ENCODE measurements around the gene RNF223.
"Not testable (repeated sequence)": the region's sequence is repeated elsewhere in the genome, so short reads cannot be mapped to it uniquely, and the experiment has no call there.

RNF223 gene

GRCh38 chr1:1106510-1107221 lies 32.6 kb upstream of the RNF223 start:
- DNase-seq = no peak

- not testable (repeated sequence) for DNase-seq
These were observed 30.0 kb upstream of the RNF223 start for GRCh38 chr1:1104152-1104551.

DNA sequence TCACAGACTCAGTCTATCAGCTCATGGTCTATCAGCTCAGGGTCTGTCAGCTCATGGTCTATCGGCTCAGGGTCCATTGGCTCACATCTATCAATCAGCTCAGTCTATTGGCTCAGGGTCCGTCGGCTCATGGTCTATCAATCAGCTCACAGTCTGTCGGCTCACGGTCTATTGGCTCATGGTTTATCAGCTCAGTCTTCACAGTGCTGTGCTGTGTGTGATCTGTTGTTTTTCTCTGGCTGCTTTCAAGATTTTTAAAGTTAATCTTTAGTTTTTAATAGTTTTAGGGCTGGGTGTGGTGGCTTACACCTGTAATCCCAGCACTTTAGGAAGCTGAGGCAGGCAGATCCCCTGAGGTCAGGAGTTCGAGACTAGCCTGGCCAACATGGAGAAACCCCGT lies 27.4 kb upstream of the RNF223 start:
- DNase-seq = no peak

GRCh38 chr1:1100296-1100695 lies 26.2 kb upstream of the RNF223 start:
- DNase-seq = no peak

GRCh38 chr1:1099506-1100183 lies 25.5 kb upstream of the RNF223 start:
- DNase-seq = no peak

- DNase-seq = no peak
These were observed 24.7 kb upstream of the RNF223 start for GRCh38 chr1:1098681-1099421.

DNA sequence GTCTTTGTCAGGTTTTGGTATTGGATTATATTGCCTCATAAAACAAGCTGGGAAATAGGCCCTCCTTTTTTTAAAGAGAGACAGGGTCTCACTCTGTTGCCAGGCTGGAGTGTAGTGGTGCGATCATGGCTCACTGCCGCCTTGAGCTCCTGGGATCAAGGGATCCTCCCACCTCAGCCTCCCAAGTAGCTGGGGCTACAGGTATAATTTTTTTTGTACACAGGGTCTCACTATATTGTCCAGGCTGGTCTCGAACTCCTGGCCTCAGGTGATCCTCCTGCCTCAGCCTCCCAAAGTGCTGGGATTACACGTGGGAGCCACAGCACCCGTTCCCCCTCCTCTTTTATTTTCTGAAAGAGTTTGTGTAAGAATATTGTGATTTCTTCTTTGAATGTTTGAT lies 22.0 kb upstream of the RNF223 start:
- not testable (repeated sequence) for DNase-seq

DNA sequence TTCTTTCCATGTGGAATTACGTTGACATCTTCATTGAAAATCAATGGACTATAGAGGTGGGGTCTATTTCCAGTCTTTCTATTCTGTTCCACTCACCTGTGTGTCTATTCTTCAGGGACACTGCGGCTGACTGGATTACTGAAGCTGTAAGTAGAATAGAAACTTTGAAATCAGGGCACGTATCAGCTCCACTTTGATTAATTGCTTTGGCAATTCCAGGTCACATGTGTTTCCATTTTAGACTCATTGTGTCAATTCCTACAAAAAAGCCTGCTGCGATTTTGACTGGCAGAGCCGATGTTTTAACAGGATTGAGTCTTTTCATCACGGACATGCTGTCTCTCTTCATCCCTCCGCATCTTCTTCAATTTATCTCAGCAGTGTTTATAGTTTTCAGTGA lies 20.9 kb upstream of the RNF223 start:
- DNase-seq = no peak

GRCh38 chr1:1093610-1093943 lies 19.5 kb upstream of the RNF223 start:
- no peak for DNase-seq

- DNase-seq = no peak
These were observed 18.9 kb upstream of the RNF223 start for GRCh38 chr1:1092894-1093609.

DNA sequence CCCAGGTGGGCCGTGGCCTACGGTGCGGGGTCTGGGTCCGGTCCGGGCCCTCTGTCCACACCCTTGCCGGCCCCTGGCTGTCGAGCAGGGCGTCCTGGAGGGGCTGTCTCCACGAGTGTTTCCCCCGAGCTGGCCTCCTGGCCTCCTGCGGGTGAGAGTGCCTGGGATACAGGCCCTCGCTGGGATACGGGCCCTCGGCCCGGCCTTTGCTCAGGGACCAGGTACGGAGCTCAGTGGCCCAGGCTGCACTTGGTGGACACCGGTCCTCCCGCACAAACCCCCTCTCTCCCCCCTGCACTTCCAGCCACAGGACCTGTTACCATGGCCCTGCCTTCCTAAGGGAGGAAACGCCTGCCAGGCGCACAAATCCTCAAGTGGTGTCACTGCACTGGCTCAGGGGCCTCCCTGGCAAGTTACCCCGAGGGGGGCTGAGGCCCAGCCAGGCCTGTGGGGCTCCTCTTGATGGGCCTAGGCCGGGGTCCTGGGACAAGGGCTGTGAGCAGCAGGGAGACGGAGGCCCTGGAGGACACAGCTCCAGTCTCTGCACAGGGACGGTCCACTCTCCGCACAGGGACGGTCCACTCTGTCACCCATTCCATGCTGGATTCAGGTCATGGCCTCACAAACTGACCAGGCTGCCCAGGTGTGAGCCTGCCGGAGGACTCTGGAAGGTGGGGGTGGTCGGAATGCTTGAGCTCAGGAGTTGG lies 18.2 kb upstream of the RNF223 start:
- DNase-seq = no peak

DNA sequence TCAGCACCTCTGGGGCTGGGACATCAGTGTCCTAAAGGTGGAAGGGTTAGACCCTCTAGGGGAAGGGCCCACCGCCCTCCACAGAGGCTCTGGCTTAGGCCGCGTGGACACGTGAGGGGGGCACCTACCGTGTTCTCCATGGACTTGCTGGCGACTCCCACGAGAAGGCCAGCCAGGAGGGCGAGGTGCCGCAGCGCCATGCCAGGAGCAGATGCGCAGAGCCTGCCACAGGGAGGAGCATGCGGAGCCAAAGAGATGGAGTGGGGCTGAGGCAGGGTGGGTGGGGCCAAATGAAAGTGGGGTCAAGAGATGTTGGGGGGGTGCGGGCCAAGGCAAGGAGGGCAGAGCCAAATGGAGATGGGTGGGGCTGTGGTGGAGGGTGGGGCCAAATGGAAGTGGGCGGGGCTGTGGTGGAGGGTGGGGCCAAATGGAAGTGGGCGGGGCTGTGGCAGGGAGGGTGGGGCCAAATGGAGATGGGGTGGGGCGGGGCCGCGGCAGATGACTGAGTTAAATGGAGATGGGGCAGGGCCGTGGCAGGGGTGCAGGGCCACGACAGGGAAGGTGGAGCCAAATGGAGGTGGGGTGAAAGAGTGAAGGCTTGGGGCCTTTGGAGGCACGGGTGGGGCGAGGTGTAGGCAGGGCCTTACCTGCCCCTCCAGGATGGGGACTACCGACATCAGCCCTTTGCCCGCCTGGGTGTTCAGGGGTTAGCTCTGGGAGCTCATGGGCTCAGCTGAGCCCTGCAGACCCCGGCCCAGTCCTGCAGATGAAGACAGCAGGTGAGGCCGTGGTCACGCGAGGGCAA lies 17.4 kb upstream of the RNF223 start:
- no peak for DNase-seq

GRCh38 chr1:1090424-1091343 lies 16.6 kb upstream of the RNF223 start:
- no peak for DNase-seq

DNA sequence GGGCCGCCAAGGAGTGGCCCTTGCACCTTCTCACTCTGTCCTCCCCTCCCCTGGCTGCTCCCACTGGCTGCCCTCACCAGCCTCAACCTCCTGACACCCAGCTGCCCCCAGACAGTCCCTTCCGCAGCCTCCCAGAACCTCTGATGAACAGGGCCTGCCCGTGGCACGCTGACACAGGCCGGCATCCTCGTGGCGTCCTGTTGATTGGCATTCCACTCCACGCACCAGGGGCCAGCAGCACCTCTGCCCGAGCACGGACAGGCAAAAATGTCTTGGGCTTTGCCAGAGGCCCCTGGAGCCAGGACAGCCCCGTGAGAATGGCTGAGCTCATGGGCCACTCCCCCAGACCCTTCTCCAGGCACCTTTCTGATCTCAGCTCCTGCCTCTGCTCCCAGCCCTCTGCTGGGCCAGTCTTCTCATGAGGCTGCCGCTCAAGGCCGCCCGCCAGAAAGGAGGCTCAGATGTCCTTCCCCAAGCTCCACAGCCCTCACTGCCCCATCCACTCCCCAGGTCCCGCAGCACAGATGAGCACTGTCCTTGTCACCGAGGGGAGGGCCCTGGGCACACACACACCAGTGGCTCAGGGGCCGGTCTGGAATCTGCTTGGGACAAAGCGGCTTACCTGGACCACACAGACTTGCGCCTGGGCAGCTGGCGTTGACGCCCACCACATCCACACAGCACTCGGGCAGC lies 15.8 kb upstream of the RNF223 start:
- DNase-seq = no peak

DNA sequence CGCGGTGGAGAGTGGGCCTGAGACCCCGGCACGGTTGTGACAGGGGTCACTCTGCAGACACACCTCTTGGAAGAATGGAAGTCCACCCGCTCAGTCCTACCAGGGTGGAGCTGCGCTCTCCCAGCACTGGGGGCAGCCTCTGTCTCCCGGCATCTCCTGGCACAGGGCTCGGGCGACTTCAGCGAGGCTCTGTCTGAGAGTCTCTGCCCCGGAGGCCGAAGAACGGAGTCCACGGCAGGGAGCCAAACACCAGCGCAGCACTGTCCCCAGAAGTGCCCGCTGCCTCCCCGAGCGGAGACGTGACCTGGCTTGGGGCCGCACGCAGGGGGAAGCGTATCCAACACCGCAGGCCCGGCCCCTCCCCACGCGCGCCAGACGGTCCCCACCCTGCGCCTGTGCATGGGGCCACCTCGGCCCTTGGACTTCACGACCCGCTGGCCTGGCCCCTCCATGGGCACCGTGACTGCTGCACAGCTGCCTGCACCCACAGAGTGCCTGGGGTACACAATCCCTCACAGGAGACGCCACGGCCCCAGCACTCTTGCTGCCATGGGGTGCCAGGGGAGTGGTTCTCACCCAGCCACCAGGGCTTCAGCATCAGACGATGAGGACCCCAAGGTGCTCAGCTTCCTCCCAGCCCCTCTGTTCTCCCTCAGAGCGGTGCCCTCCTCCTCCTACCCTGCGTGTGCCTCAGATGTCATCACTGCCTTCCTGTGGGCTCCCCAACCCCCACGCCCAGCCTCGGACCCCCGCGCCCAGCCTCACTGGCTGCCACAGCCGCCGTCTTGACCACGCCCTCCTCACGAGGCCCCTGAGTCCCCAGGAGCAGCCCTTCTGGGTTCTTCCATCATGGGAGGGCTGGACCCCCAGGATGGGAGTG lies 14.9 kb upstream of the RNF223 start:
- no peak for DNase-seq

- no peak for DNase-seq
These were observed 14.1 kb upstream of the RNF223 start for GRCh38 chr1:1088029-1088800.

GRCh38 chr1:1087351-1088028 lies 13.4 kb upstream of the RNF223 start:
- DNase-seq = no peak

DNA sequence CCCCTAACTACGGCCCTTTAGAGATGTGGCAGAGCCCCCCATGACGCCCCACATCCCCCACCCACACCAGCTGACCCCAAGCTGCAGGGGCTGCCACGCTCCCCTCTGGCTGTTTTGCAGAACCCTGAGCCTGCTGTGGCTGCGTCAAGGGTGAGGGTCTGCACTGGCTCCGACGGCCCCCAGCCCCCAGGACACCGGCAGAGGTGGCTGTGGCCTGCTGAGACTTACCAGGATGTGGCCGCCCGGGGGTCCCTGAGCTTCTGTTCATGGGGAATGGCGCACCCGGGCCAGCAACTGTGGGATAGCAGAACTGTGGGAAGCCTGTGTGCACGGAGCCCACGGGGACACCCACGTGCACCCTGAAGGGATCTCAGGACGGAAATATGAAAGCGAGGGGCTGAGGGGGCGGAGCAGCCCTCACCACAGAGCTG lies 12.8 kb upstream of the RNF223 start:
- no peak for DNase-seq

Data from NCI-H187 treated with DMSO at 0.1 percent for 48 hours (cell line).